ENCODE measurements around the gene HESX1.

The HESX1 gene

GRCh38 chr3:57160765-57161538 lies 38.8 kb downstream of the HESX1 start:
- DNase-seq (ENCODE audit: insufficient read length, low spot score): no peak
- FAIRE-seq: no peak
- no peak for TF ChIP-seq CTCF (IDR thresholded peaks at IDR 0.05; ENCODE audit: insufficient read depth, missing control alignments)

GRCh38 chr3:57160076-57160764 lies 39.6 kb downstream of the HESX1 start:
- DNase-seq (ENCODE audit: insufficient read length, low spot score) (no peak), FAIRE-seq (no peak)
- no peak for TF ChIP-seq CTCF (IDR thresholded peaks at IDR 0.05; ENCODE audit: insufficient read depth, missing control alignments)

- no peak for DNase-seq (ENCODE audit: insufficient read length, low spot score)
- no peak for TF ChIP-seq CTCF (IDR thresholded peaks at IDR 0.05; ENCODE audit: insufficient read depth, missing control alignments)
- no peak for FAIRE-seq
These were observed 40.7 kb downstream of the HESX1 start for GRCh38 chr3:57158813-57159738.

- no peak for FAIRE-seq
- no peak for TF ChIP-seq CTCF (IDR thresholded peaks at IDR 0.05; ENCODE audit: insufficient read depth, missing control alignments)
- DNase-seq (ENCODE audit: insufficient read length, low spot score): no peak
These were observed 41.5 kb downstream of the HESX1 start for GRCh38 chr3:57158325-57158724.

- TF ChIP-seq CTCF (IDR thresholded peaks at IDR 0.05; ENCODE audit: insufficient read depth, missing control alignments): no peak
- no peak for DNase-seq (ENCODE audit: insufficient read length, low spot score)
- no peak for FAIRE-seq
These were observed 42.2 kb downstream of the HESX1 start for GRCh38 chr3:57157545-57157944.

GRCh38 chr3:57155310-57155643 lies 44.5 kb downstream of the HESX1 start:
- no peak for DNase-seq (ENCODE audit: insufficient read length, low spot score)
- no peak for FAIRE-seq
- no peak for TF ChIP-seq CTCF (IDR thresholded peaks at IDR 0.05; ENCODE audit: insufficient read depth, missing control alignments)

Measured in D721Med (cell line).